K562 (cell line): Measurements from ENCODE around the gene CTSW. TPM values are rescaled to one million over a fixed set of nuclear protein-coding genes. Genes with fewer than 3 reads are reported as not detected.
A peak's percentile ranks its signal among the peaks of the same experiment; 100 is the strongest.

ENCODE experiments used
- CCNT2 ChIP-seq: IDR thresholded peaks from 2 replicates; pipeline ENCODE4 v1.6.1; 2011; ENCODE audit warnings: borderline replicate concordance, low read depth, mild to moderate bottlenecking, moderate library complexity, mixed read lengths, low read length; ENCODE audit not compliant: insufficient read length; ENCODE audit errors: extremely low read depth
- FOXM1 ChIP-seq, 2 experiments: fragments of 450-650 bp in 1 of 2; sonication (generic) in 1 of 2; formaldehyde crosslinking in 1 of 2; IDR thresholded peaks; 2 replicates each; pipeline versions ENCODE4 v1.6.1 to v1.9.0; 2017 to 2022; ENCODE audit warnings: low read depth in 2 of 2, mild to moderate bottlenecking in 2 of 2, missing genetic modification reagents in 1 of 2, moderate library complexity in 1 of 2
- NR2C2 ChIP-seq, 2 experiments: fragments of 200-800 bp in 1 of 2; sonication (Bioruptor generic) in 1 of 2; sonication (generic) in 1 of 2; formaldehyde crosslinking in 1 of 2; IDR thresholded peaks; 2 replicates each; pipeline versions ENCODE4 v1.6.1 to v1.8.0; 2016 to 2022; ENCODE audit warnings: mild to moderate bottlenecking in 1 of 2, missing compliant biosample characterization in 1 of 2, missing genetic modification characterization in 1 of 2, missing genetic modification reagents in 1 of 2
- RBFOX2 ChIP-seq: fragments of 200-400 bp; formaldehyde crosslinking; IDR thresholded peaks from 2 replicates; pipeline ENCODE4 v1.6.1; 2017; ENCODE audit warnings: low read depth, mild to moderate bottlenecking, low read length, moderate library complexity
- RCOR1 ChIP-seq, 2 experiments: IDR thresholded peaks; 2 replicates each; pipeline ENCODE4 v1.6.1; 2012; ENCODE audit warnings: low read depth in 2 of 2, low read length in 2 of 2, borderline replicate concordance in 1 of 2, improper control_type of control experiment in 1 of 2
- ZNF324 ChIP-seq: fragments of 250-450 bp; sonication (Bioruptor Pico); IDR thresholded peaks from 2 replicates; pipeline ENCODE4 v1.4.0; 2020; ENCODE audit warnings: mild to moderate bottlenecking
- ZNF407 ChIP-seq: fragments of 450-650 bp; IDR thresholded peaks from 2 replicates; pipeline ENCODE4 v1.6.1; 2016; ENCODE audit warnings: low read depth
- polyA plus RNA-seq, 8 experiments: library from polyadenylated mRNA; depleted of rRNA in 4 of 8; stranded (reverse) in 5 of 8; unstranded in 3 of 8; fragments of >200 nt; fragmentation: Nextera tagmentation in 2 of 8; fragmentation: Illumina TruSeq in 1 of 8; extraction: Ambion mirVana in 2 of 8; extraction: Trizol in 1 of 8; gene quantifications; 2 replicates each; pipeline versions ENCODE4 v1.2.1 to v1.2.3, GENCODE V29; 2011 to 2014; ENCODE audit warnings: inconsistent platforms in 1 of 8, missing spikeins in 1 of 8
- total RNA-seq, 7 experiments: library from RNA; depleted of rRNA in 6 of 7; stranded (reverse); fragments of >200 nt in 6 of 7; fragmentation: Illumina TruSeq in 2 of 7; extraction: Trizol in 2 of 7; gene quantifications; 2 replicates each; pipeline versions ENCODE4 v1.2.1 to v1.2.3, GENCODE V29; 2011 to 2021; ENCODE audit warnings: low replicate concordance in 1 of 7

Gene CTSW
- total and polyA plus RNA-seq, 9 of the 15 experiments (the other 6 are each of a cell fraction or from before 2014, with no cell fraction given): 0.04 TPM; not detected in 8

GRCh38 chr11:65870307-65870658, 9.4 kb upstream of the CTSW start (continued):
- TF ChIP-seq ZNF407 (no peak), RCOR1 (IDR thresholded peaks at IDR 0.05; ENCODE audit: borderline replicate concordance in 1 of 2, low read depth in 2 of 2, low read length in 2 of 2) (no peak), CCNT2 (no peak), RBFOX2 (0 out of 2 replicates have a peak, but pooled peaks have one; percentile 23), NR2C2 (CRISPR knock-in tag; IDR thresholded peaks at IDR 0.05) (no peak), NR2C2 (tag; IDR thresholded peaks at IDR 0.05) (0 out of 2 replicates have a peak, but pooled peaks have one; percentile 45), ZNF324 (CRISPR knock-in tag) (no peak), FOXM1 (IDR thresholded peaks at IDR 0.05; ENCODE audit: low read depth) (no peak), FOXM1 (CRISPR knock-in tag; IDR thresholded peaks at IDR 0.05; ENCODE audit: low read depth) (no peak)
